Nephron progenitor cell (in vitro differentiated cells): ENCODE measurements around the gene PVALEF.

ENCODE experiments used
- DNase-seq: peaks from one replicate; pipeline ENCODE4 v3.0.0; 2021
- H3K27ac Mint-ChIP-seq: 2 replicates; pipeline ENCODE4 v1.8.0; 2021; ENCODE audit warnings: mild to moderate bottlenecking, moderate library complexity, mixed read lengths
- H3K27me3 Mint-ChIP-seq: 2 replicates; pipeline ENCODE4 v1.8.0; 2021; ENCODE audit warnings: mild to moderate bottlenecking, low read depth, mixed read lengths; ENCODE audit not compliant: poor library complexity
- H3K36me3 Mint-ChIP-seq: 2 replicates; pipeline ENCODE4 v1.8.0; 2021; ENCODE audit warnings: low read depth, mixed read lengths
- H3K4me1 Mint-ChIP-seq: 2 replicates; pipeline ENCODE4 v1.8.0; 2021; ENCODE audit warnings: mixed read lengths
- H3K4me3 Mint-ChIP-seq: 2 replicates; pipeline ENCODE4 v1.8.0; 2021; ENCODE audit warnings: mild to moderate bottlenecking, moderate library complexity, mixed read lengths
- H3K9me3 Mint-ChIP-seq: 2 replicates; pipeline ENCODE4 v1.8.0; 2021; ENCODE audit warnings: mild to moderate bottlenecking, moderate library complexity, mixed read lengths
- TF ChIP-seq, protein P1 (sequence below): fragments of 200-600 bp; sonication (generic); IDR thresholded peaks from 2 replicates; pipeline ENCODE4 v1.5.0; 2021; ENCODE audit warnings: antibody characterized with exemption

The PVALEF gene

DNA sequence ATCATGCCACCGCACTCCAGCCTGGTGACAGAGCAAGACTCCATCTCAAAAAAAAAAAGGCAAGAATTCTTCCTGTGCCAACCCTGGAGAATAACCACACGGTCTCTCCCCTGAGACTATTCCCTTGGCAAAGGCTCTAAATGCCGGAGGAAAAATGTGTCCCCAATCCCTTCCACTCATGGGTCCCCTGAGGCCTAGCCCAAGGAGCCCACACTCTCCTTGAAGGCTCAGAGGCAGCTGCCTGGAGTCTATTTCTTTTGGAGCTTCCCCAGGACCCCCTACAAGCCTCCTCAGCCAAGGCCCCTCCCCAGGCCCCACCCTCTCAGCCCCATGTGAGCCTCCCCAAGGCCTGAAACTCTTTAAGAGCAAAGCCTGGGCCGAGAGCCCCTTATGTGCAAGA, 40.9 kb downstream of the PVALEF start:
- no peak overlapping the region for H3K4me3 Mint-ChIP-seq
- TF ChIP-seq, protein P1, sequence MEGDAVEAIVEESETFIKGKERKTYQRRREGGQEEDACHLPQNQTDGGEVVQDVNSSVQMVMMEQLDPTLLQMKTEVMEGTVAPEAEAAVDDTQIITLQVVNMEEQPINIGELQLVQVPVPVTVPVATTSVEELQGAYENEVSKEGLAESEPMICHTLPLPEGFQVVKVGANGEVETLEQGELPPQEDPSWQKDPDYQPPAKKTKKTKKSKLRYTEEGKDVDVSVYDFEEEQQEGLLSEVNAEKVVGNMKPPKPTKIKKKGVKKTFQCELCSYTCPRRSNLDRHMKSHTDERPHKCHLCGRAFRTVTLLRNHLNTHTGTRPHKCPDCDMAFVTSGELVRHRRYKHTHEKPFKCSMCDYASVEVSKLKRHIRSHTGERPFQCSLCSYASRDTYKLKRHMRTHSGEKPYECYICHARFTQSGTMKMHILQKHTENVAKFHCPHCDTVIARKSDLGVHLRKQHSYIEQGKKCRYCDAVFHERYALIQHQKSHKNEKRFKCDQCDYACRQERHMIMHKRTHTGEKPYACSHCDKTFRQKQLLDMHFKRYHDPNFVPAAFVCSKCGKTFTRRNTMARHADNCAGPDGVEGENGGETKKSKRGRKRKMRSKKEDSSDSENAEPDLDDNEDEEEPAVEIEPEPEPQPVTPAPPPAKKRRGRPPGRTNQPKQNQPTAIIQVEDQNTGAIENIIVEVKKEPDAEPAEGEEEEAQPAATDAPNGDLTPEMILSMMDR, result no peak
- no peak overlapping the region for H3K27ac Mint-ChIP-seq
- H3K27me3 Mint-ChIP-seq, result no peaks in the 10 kb centered on the region
- peaks cover 4% of the 10 kb centered on the region for H3K4me1 Mint-ChIP-seq
- no peak for DNase-seq
- H3K9me3 Mint-ChIP-seq, result no peaks in the 10 kb centered on the region
- H3K36me3 Mint-ChIP-seq, result peaks cover 11% of the 10 kb centered on the region

DNA sequence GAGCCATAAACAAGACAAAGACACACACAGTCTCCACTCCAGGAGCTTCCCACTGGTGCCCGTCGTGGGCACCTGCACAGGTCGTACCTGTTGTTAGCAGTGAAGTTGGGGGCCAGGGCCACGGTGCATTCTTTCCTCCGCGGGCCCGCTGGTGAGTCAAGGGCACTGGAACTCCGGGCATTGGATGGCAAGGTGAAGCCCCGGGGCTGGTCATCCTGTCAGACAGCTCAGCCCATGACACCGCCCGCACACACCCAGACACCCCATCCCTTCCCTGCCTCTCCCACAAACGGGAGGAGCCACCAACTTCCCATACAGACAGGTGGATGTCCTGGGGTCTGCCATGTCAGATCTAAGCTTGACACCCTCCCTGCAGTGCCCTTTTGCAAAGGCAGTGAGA, 41.4 kb downstream of the PVALEF start:
- Mint-ChIP-seq H3K27ac (no peak overlapping the region), H3K27me3 (no peaks in the 10 kb centered on the region), H3K36me3 (peaks cover 8% of the 10 kb centered on the region)

DNA sequence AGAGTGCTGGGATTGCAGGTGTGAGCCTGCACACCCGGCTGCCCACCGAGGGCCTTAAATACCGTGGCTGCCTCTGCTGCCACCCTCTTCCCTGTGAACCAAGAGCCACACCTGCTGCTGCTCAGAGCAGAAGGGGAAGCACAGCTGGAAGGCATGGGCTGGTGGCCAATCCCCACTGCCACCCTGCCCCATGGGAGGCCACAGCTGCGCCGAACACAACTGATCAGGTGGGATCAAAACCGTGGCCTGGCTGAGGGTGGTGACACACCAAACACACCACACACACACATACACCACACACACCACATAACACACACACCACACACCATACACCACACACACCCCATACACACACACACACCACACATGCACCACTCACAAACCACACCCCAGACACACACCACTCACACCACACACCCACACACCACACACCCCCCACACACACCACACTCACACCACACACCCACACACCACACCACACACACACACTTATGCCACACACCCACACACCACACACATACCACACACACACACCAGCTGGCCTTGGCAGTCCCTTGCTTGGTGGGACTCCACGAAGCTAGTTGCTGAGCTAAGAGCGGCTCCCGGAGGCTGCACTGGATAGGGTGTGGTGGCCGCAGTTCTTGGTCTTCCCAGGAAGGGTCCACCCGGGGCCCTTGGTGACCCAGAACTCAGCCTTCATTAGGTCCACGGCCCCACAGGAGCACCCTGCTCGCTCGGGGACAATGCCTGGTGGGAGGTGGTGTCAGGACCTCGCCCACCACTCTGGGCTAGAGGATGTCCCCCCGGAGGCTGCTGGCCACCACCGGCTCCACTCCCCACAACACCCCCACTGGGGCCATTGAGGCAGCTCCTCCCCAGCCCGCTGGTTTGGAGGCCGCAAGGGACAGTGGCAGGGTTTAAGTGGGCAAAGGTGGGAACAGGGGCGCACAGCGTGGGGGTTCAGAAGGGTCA, 42.6 kb downstream of the PVALEF start:
- Mint-ChIP-seq H3K4me3 (no peak overlapping the region), H3K36me3 (peaks cover 3% of the 10 kb centered on the region), H3K9me3 (no peaks in the 10 kb centered on the region), H3K27ac (no peak overlapping the region), H3K27me3 (no peaks in the 10 kb centered on the region), H3K4me1 (peaks cover 5% of the 10 kb centered on the region)
- TF ChIP-seq, protein P1, result no peak
- DNase-seq, result no peak

More for the DNA sequence above, 41.4 kb downstream of the PVALEF start:
- no peak for DNase-seq
- Mint-ChIP-seq H3K4me3 (no peak overlapping the region), H3K4me1 (peaks cover 5% of the 10 kb centered on the region), H3K9me3 (no peaks in the 10 kb centered on the region)
- TF ChIP-seq, protein P1, result no peak

DNA sequence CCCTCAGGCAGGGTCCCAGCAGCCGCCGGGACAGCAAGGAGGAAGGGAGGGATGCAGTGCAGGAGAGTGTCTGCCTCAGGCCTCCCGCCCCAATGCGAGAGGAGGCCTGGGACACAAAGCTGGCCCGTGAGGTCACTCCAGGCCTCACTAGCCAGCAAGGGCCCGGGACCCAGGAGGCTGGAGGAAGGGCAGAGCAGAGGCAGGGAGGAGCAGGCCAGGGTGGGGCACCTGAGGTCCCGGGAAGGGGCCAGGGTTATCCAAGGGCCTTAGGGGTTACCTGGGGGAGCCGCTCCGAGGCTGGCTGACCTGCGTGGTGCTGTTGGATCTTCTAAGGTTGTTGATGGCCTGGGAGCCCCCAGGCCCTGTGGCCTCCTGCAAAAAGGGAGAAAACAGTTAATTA, 43.3 kb downstream of the PVALEF start:
- H3K27me3 Mint-ChIP-seq, result no peaks in the 10 kb centered on the region
- no peak overlapping the region for H3K4me3 Mint-ChIP-seq
- TF ChIP-seq, protein P1, result no peak
- H3K27ac Mint-ChIP-seq, result no peak overlapping the region
- no peaks in the 10 kb centered on the region for H3K9me3 Mint-ChIP-seq
- DNase-seq, result no peak
- peaks cover 4% of the 10 kb centered on the region for H3K36me3 Mint-ChIP-seq
- peaks cover 5% of the 10 kb centered on the region for H3K4me1 Mint-ChIP-seq

DNA sequence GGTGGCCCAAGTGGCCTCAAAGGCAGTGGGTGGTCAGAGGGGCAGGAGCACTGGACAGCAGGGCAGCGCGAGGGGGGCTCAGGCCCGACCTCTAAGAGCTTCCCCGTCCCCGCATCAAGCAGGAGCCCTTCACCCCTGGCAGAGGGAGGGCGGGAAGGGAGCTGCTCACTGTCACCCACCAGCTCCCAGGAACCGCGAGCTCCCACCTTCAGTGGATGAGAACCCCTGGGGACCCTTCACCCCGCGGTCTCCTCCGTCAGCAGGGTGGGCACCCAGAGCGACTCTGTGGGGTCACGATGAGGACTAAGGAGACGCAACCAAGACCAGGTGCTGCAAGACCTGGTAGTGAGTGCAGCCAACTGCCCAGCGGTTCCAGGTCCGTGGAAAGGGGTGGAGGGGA, 43.8 kb downstream of the PVALEF start:
- no peak overlapping the region for H3K27ac Mint-ChIP-seq
- H3K27me3 Mint-ChIP-seq, result no peaks in the 10 kb centered on the region
- no peaks in the 10 kb centered on the region for H3K9me3 Mint-ChIP-seq
- H3K4me3 Mint-ChIP-seq, result no peak overlapping the region
- no peak for DNase-seq
- peaks cover 4% of the 10 kb centered on the region for H3K36me3 Mint-ChIP-seq
- H3K4me1 Mint-ChIP-seq, result peaks cover 5% of the 10 kb centered on the region
- TF ChIP-seq, protein P1, result no peak

DNA sequence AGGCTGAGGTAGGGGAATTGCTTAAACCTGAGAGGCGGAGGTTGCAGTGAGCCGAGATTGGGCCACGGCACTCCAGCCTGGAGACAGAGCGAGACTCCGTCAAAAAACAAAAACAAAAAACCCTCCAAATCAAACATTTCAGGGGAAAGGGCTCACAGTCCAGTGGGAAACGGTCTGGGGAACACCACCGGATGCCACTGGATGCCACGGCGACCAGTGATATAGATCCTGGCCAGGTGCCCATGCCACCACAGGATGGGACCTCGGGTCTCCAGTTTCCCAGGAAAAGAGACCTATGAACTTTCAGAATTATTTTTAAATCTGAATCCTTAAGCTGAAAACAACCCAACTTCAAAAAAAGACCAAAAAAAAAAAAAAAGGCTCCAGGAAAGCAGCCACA, 45.2 kb downstream of the PVALEF start:
- TF ChIP-seq, protein P1, result no peak
- no peak for DNase-seq
- H3K27ac Mint-ChIP-seq, result no peak overlapping the region
- H3K27me3 Mint-ChIP-seq, result no peaks in the 10 kb centered on the region
- no peaks in the 10 kb centered on the region for H3K9me3 Mint-ChIP-seq
- H3K4me3 Mint-ChIP-seq, result no peak overlapping the region
- H3K4me1 Mint-ChIP-seq, result peaks cover 5% of the 10 kb centered on the region
- H3K36me3 Mint-ChIP-seq, result peaks cover 5% of the 10 kb centered on the region
